Immature natural killer cell (primary cell): ENCODE measurements around the gene CD300LG. TPM values are rescaled to one million over a fixed set of nuclear protein-coding genes. Genes with fewer than 3 reads are reported as not detected.
"Not testable (repeated sequence)": the region's sequence is repeated elsewhere in the genome, so short reads cannot be mapped to it uniquely, and the experiment has no call there.

ENCODE experiments used
- DNase-seq, 3 donors: peaks; one replicate each; pipeline ENCODE4 v3.0.0; 2022; ENCODE audit warnings: mixed read lengths in 1 of 3
- H3K27ac Mint-ChIP-seq, 6 donors: one replicate each; pipeline ENCODE4 v1.8.0; 2020; ENCODE audit warnings: mixed read lengths in 6 of 6, mild to moderate bottlenecking in 5 of 6, inconsistent platforms in 4 of 6, moderate library complexity in 3 of 6
- H3K27me3 Mint-ChIP-seq, 3 donors: one replicate each; pipeline ENCODE4 v1.8.0; 2020 to 2021; ENCODE audit warnings: low read depth in 3 of 3, mild to moderate bottlenecking in 3 of 3, mixed read lengths in 3 of 3, moderate library complexity in 3 of 3, inconsistent platforms in 1 of 3
- H3K36me3 Mint-ChIP-seq, 3 donors: one replicate each; pipeline ENCODE4 v1.8.0; 2020; ENCODE audit warnings: mixed read lengths in 3 of 3, inconsistent platforms in 2 of 3, mild to moderate bottlenecking in 2 of 3
- H3K4me1 Mint-ChIP-seq, 2 donors: one replicate each; pipeline ENCODE4 v1.8.0; 2020; ENCODE audit warnings: inconsistent platforms in 2 of 2, mild to moderate bottlenecking in 2 of 2, mixed read lengths in 2 of 2, moderate library complexity in 1 of 2
- H3K4me3 Mint-ChIP-seq, 5 donors: one replicate each; pipeline ENCODE4 v1.8.0; 2020; ENCODE audit warnings: mild to moderate bottlenecking in 5 of 5, mixed read lengths in 5 of 5, inconsistent platforms in 3 of 5, moderate library complexity in 3 of 5
- H3K9me3 Mint-ChIP-seq, 6 donors: one replicate each; pipeline ENCODE4 v1.8.0; 2020; ENCODE audit warnings: mild to moderate bottlenecking in 6 of 6, mixed read lengths in 6 of 6, inconsistent platforms in 4 of 6, moderate library complexity in 3 of 6
- polyA plus RNA-seq, 3 donors: library from polyadenylated mRNA; unstranded; fragments of 300-500 nt; fragmentation: Illumina TruSeq; gene quantifications; one replicate each; pipeline ENCODE4 v1.2.3, GENCODE V29; 2021

CD300LG gene
- polyA plus RNA-seq = not detected

- H3K9me3 Mint-ChIP-seq = no peaks in the 10 kb centered on the region
- DNase-seq = no peak
- peaks cover 6 to 13% (median 7%) of the 10 kb centered on the region in 3 donors for H3K27me3 Mint-ChIP-seq
- no peak within 1 kb of the TSS for H3K4me3 Mint-ChIP-seq
- H3K4me1 Mint-ChIP-seq = peaks cover 0 to 5% of the 10 kb centered on the region in 2 donors
- H3K27ac Mint-ChIP-seq = no peak within 1 kb of the TSS
- no peaks in the 10 kb centered on the region for H3K36me3 Mint-ChIP-seq
Measured at GRCh38 chr17:43846963-43847371, at the start of gene CD300LG. TSS of gene CD300LG (plus strand) at chr17:43847176. CDS start at chr17:43847217, 41 bp downstream.

GRCh38 chr17:43798024-43798423, 49.0 kb upstream of the CD300LG start:
- H3K9me3 Mint-ChIP-seq, H3K4me3 Mint-ChIP-seq: not testable (repeated sequence)
- peaks cover 3 to 15% (median 11%) of the 10 kb centered on the region in 3 donors for H3K27me3 Mint-ChIP-seq

GRCh38 chr17:43799047-43799446, 47.9 kb upstream of the CD300LG start:
- Mint-ChIP-seq H3K4me1 (no peaks in the 10 kb centered on the region), H3K36me3 (peaks cover 0 to 1% (median 0%) of the 10 kb centered on the region in 3 donors), H3K27ac (no peak overlapping the region), H3K27me3 (peaks cover 3 to 20% (median 9%) of the 10 kb centered on the region in 3 donors), H3K4me3 (no peak overlapping the region), H3K9me3 (no peaks in the 10 kb centered on the region)
- no peak for DNase-seq

More at GRCh38 chr17:43798024-43798423, 49.0 kb upstream of the CD300LG start:
- not testable (repeated sequence) for H3K27ac Mint-ChIP-seq, H3K4me1 Mint-ChIP-seq, DNase-seq, H3K36me3 Mint-ChIP-seq

GRCh38 chr17:43800736-43801135, 46.2 kb upstream of the CD300LG start:
- Mint-ChIP-seq H3K27ac (no peak overlapping the region), H3K27me3 (peaks cover 4 to 24% (median 4%) of the 10 kb centered on the region in 3 donors), H3K4me3 (no peak overlapping the region), H3K9me3 (peaks cover 0 to 5% (median 0%) of the 10 kb centered on the region in 6 donors), H3K4me1 (no peaks in the 10 kb centered on the region), H3K36me3 (peaks cover 0 to 4% (median 4%) of the 10 kb centered on the region in 3 donors)
- no peak for DNase-seq

GRCh38 chr17:43801844-43802243, 45.1 kb upstream of the CD300LG start:
- Mint-ChIP-seq H3K27me3 (peaks cover 4 to 26% (median 5%) of the 10 kb centered on the region in 3 donors), H3K27ac (no peak overlapping the region), H3K9me3 (peaks cover 0 to 5% (median 0%) of the 10 kb centered on the region in 6 donors), H3K36me3 (peaks cover 0 to 4% (median 4%) of the 10 kb centered on the region in 3 donors), H3K4me1 (no peaks in the 10 kb centered on the region), H3K4me3 (no peak overlapping the region)
- DNase-seq = no peak

- H3K9me3 Mint-ChIP-seq = peaks cover 0 to 5% (median 0%) of the 10 kb centered on the region in 6 donors
- no peak overlapping the region for H3K27ac Mint-ChIP-seq
- peaks cover 0 to 4% (median 4%) of the 10 kb centered on the region in 3 donors for H3K36me3 Mint-ChIP-seq
- peaks cover 1 to 28% (median 5%) of the 10 kb centered on the region in 3 donors for H3K27me3 Mint-ChIP-seq
- no peak for DNase-seq
- H3K4me3 Mint-ChIP-seq = no peak overlapping the region
- H3K4me1 Mint-ChIP-seq = no peaks in the 10 kb centered on the region
Measured at GRCh38 chr17:43803758-43804157, 43.2 kb upstream of the CD300LG start.

- Mint-ChIP-seq H3K4me3 (no peak overlapping the region), H3K27ac (no peak overlapping the region), H3K4me1 (no peaks in the 10 kb centered on the region), H3K36me3 (peaks cover 0 to 4% (median 4%) of the 10 kb centered on the region in 3 donors), H3K9me3 (peaks cover 0 to 5% (median 0%) of the 10 kb centered on the region in 6 donors), H3K27me3 (peaks cover 0 to 28% (median 3%) of the 10 kb centered on the region in 3 donors)
- no peak for DNase-seq
Measured at GRCh38 chr17:43805117-43805516, 41.9 kb upstream of the CD300LG start.

- Mint-ChIP-seq H3K9me3 (peaks cover 0 to 5% (median 0%) of the 10 kb centered on the region in 6 donors), H3K36me3 (peaks cover 0 to 4% (median 4%) of the 10 kb centered on the region in 3 donors), H3K4me3 (no peak overlapping the region), H3K27ac (no peak overlapping the region), H3K27me3 (peaks cover 0 to 34% (median 5%) of the 10 kb centered on the region in 3 donors), H3K4me1 (no peaks in the 10 kb centered on the region)
- DNase-seq = no peak
Measured at GRCh38 chr17:43808076-43808475, 38.9 kb upstream of the CD300LG start.

- H3K27me3 Mint-ChIP-seq = peaks cover 0 to 27% (median 5%) of the 10 kb centered on the region in 3 donors
- DNase-seq = no peak
- H3K9me3 Mint-ChIP-seq = peaks cover 0 to 5% (median 0%) of the 10 kb centered on the region in 6 donors
Measured at GRCh38 chr17:43809121-43809520, 37.9 kb upstream of the CD300LG start.

GRCh38 chr17:43810226-43810715, 36.7 kb upstream of the CD300LG start:
- H3K4me1 Mint-ChIP-seq = no peaks in the 10 kb centered on the region
- no peak overlapping the region for H3K27ac Mint-ChIP-seq
- DNase-seq = no peak
- H3K4me3 Mint-ChIP-seq = no peak overlapping the region
- H3K27me3 Mint-ChIP-seq = peaks cover 0 to 21% (median 4%) of the 10 kb centered on the region in 3 donors
- peaks cover 0 to 1% (median 0%) of the 10 kb centered on the region in 6 donors for H3K9me3 Mint-ChIP-seq
- peaks cover 0 to 3% (median 0%) of the 10 kb centered on the region in 3 donors for H3K36me3 Mint-ChIP-seq

More at GRCh38 chr17:43809121-43809520, 37.9 kb upstream of the CD300LG start:
- no peak overlapping the region for H3K4me3 Mint-ChIP-seq
- H3K36me3 Mint-ChIP-seq = peaks cover 0 to 4% (median 2%) of the 10 kb centered on the region in 3 donors
- no peaks in the 10 kb centered on the region for H3K4me1 Mint-ChIP-seq
- H3K27ac Mint-ChIP-seq = no peak overlapping the region

- Mint-ChIP-seq H3K4me1 (no peaks in the 10 kb centered on the region), H3K27me3 (peaks cover 0 to 20% (median 4%) of the 10 kb centered on the region in 3 donors), H3K4me3 (no peak overlapping the region), H3K36me3 (no peaks in the 10 kb centered on the region), H3K27ac (no peak overlapping the region), H3K9me3 (no peaks in the 10 kb centered on the region)
- DNase-seq = no peak
Measured at GRCh38 chr17:43810823-43811222, 36.2 kb upstream of the CD300LG start.

- Mint-ChIP-seq H3K27me3 (peaks cover 1 to 11% (median 2%) of the 10 kb centered on the region in 3 donors), H3K4me3 (no peak overlapping the region), H3K4me1 (no peaks in the 10 kb centered on the region), H3K36me3 (no peaks in the 10 kb centered on the region), H3K27ac (no peak overlapping the region), H3K9me3 (no peaks in the 10 kb centered on the region)
- DNase-seq = no peak
Measured at GRCh38 chr17:43812396-43813265, 34.3 kb upstream of the CD300LG start.

GRCh38 chr17:43813386-43813785, 33.6 kb upstream of the CD300LG start:
- DNase-seq = no peak
- no peaks in the 10 kb centered on the region for H3K36me3 Mint-ChIP-seq
- no peak overlapping the region for H3K4me3 Mint-ChIP-seq
- H3K4me1 Mint-ChIP-seq = no peaks in the 10 kb centered on the region
- peaks cover 1 to 11% (median 2%) of the 10 kb centered on the region in 3 donors for H3K27me3 Mint-ChIP-seq
- H3K9me3 Mint-ChIP-seq = no peaks in the 10 kb centered on the region
- H3K27ac Mint-ChIP-seq = no peak overlapping the region

GRCh38 chr17:43814026-43814425, 33.0 kb upstream of the CD300LG start:
- Mint-ChIP-seq H3K4me1 (no peaks in the 10 kb centered on the region), H3K27ac (no peak overlapping the region), H3K27me3 (peaks cover 1 to 11% (median 2%) of the 10 kb centered on the region in 3 donors), H3K9me3 (no peaks in the 10 kb centered on the region), H3K36me3 (no peaks in the 10 kb centered on the region), H3K4me3 (no peak overlapping the region)
- DNase-seq = no peak
